ENCODE results near the gene MYL12A. TPM values are rescaled to one million over a fixed set of nuclear protein-coding genes. Genes with fewer than 3 reads are reported as not detected.
"Not testable (repeated sequence)": the region's sequence is repeated elsewhere in the genome, so short reads cannot be mapped to it uniquely, and the experiment has no call there.

Gene MYL12A
- total RNA-seq, 1 experiment from 2014 or later: 284 TPM

- no peak within 1 kb of the TSS for H3K56ac ChIP-seq (ENCODE audit: insufficient read length, low read depth, low read length)
- H4K8ac ChIP-seq (replicated peaks; ENCODE audit: insufficient read length, low read depth, low read length): no peak within 1 kb of the TSS
- no peak within 1 kb of the TSS for H3K23ac ChIP-seq (ENCODE audit: insufficient read length, low read depth, low read length)
- H3T11ph ChIP-seq (ENCODE audit: low read length): no peak within 1 kb of the TSS
- H3K4me3 Mint-ChIP-seq: no peak within 1 kb of the TSS
- H2AK5ac ChIP-seq (ENCODE audit: insufficient read length, low read length): no peak within 1 kb of the TSS
- H2BK120ac ChIP-seq (ENCODE audit: low read depth, low read length, poor library complexity, severe bottlenecking): no peak within 1 kb of the TSS
- no peaks in the 10 kb centered on the region for H3K79me1 ChIP-seq (ENCODE audit: insufficient read depth, low read depth, low read length, poor library complexity, severe bottlenecking)
- H2AFZ ChIP-seq (ENCODE audit: low read length): no peak within 1 kb of the TSS
- DNase-seq: no peak
- H4K20me1 ChIP-seq (ENCODE audit: control insufficient read depth, insufficient read depth, insufficient read length): no peaks in the 10 kb centered on the region
- peak within 1 kb of the TSS in 1 of 3 experiments; percentile 27; a peak in 1 of 7 replicates for H3K27ac Mint-ChIP-seq
- no peaks in the 10 kb centered on the region for H3K23me2 ChIP-seq (ENCODE audit: insufficient read length, low read depth, low read length, poor library complexity, severe bottlenecking)
- H3K4me2 ChIP-seq (ENCODE audit: insufficient read depth, insufficient read length, low read length): no peak within 1 kb of the TSS
- no peaks in the 10 kb centered on the region for H3K36me3 Mint-ChIP-seq (ENCODE audit: insufficient read depth in 1 of 3, low read depth in 3 of 3)
- no peak within 1 kb of the TSS for H3K14ac ChIP-seq (ENCODE audit: insufficient read depth, low read length)
- H3K27ac ChIP-seq (ENCODE audit: insufficient read length, low read depth, low read length): no peak within 1 kb of the TSS
- no peak within 1 kb of the TSS for H4K91ac ChIP-seq (ENCODE audit: insufficient read length, low read depth, low read length)
- WGBS (ENCODE audit: extremely low coverage, insufficient read length, low lambda C conversion rate): 100% methylated on average over 1 of the region's 9 CpGs
- H3K4me1 ChIP-seq (ENCODE audit: insufficient read depth, low read length): peaks cover 2% of the 10 kb centered on the region; the same call in 1 of the 2 replicates
- H3K4ac ChIP-seq (ENCODE audit: low read depth, low read length): no peak within 1 kb of the TSS
- H3K27me3 Mint-ChIP-seq (ENCODE audit: low read depth): no peaks in the 10 kb centered on the region
- H3K9ac ChIP-seq (ENCODE audit: extremely low read depth, insufficient read length, low read length): no peak within 1 kb of the TSS
- no peak within 1 kb of the TSS for H4K5ac ChIP-seq (ENCODE audit: insufficient read length, low read depth, low read length)
- H2BK15ac ChIP-seq (ENCODE audit: low read depth, low read length): no peak within 1 kb of the TSS
- H3K4me1 Mint-ChIP-seq: peaks cover 10 to 18% of the 10 kb centered on the region in 2 experiments
- H2BK20ac ChIP-seq (ENCODE audit: low read depth, low read length, poor library complexity, severe bottlenecking): no peak within 1 kb of the TSS
- H2BK5ac ChIP-seq (ENCODE audit: insufficient read length, low read length): no peak within 1 kb of the TSS
- no peak within 1 kb of the TSS for H2BK12ac ChIP-seq (ENCODE audit: insufficient read length, low read depth, low read length)
- H3K18ac ChIP-seq (ENCODE audit: insufficient read length, low read depth, low read length): no peak within 1 kb of the TSS
- TF ChIP-seq CTCF (conservative IDR thresholded peaks at IDR 0.05): no peak
- no peaks in the 10 kb centered on the region for H3K27me3 ChIP-seq (ENCODE audit: insufficient read depth, low read length)
- no peaks in the 10 kb centered on the region for H3K9me3 Mint-ChIP-seq
- no peaks in the 10 kb centered on the region for H3K79me2 ChIP-seq (ENCODE audit: insufficient read depth, low read length)
- no peaks in the 10 kb centered on the region for H3K9me3 ChIP-seq (ENCODE audit: control insufficient read depth, low read depth, low read length)
Measured at GRCh38 chr18:3219631-3220335, 27.8 kb upstream of the MYL12A start, which contains the start of gene MYOM1. Gene MYOM1, minus strand, starts transcription at chr18:3219968. Its CDS starts 4,745 bp downstream, at chr18:3215223.

- H3K14ac ChIP-seq (ENCODE audit: insufficient read depth, low read length); H4K5ac ChIP-seq (ENCODE audit: insufficient read length, low read depth, low read length); H2BK15ac ChIP-seq (ENCODE audit: low read depth, low read length); H4K8ac ChIP-seq (replicated peaks; ENCODE audit: insufficient read length, low read depth, low read length); H3K27ac Mint-ChIP-seq; H3K56ac ChIP-seq (ENCODE audit: insufficient read length, low read depth, low read length); H3K4me1 ChIP-seq (ENCODE audit: insufficient read depth, low read length); H3K18ac ChIP-seq (ENCODE audit: insufficient read length, low read depth, low read length); H3K79me1 ChIP-seq (ENCODE audit: insufficient read depth, low read depth, low read length, poor library complexity, severe bottlenecking); H3K9me3 ChIP-seq (ENCODE audit: control insufficient read depth, low read depth, low read length); H3K9me3 Mint-ChIP-seq; H3K23ac ChIP-seq (ENCODE audit: insufficient read length, low read depth, low read length); H3K4me3 Mint-ChIP-seq; DNase-seq; H3K79me2 ChIP-seq (ENCODE audit: insufficient read depth, low read length); H3K36me3 Mint-ChIP-seq (ENCODE audit: insufficient read depth in 1 of 3, low read depth in 3 of 3); H3K4me2 ChIP-seq (ENCODE audit: insufficient read depth, insufficient read length, low read length); H4K91ac ChIP-seq (ENCODE audit: insufficient read length, low read depth, low read length); H2BK12ac ChIP-seq (ENCODE audit: insufficient read length, low read depth, low read length); H3K23me2 ChIP-seq (ENCODE audit: insufficient read length, low read depth, low read length, poor library complexity, severe bottlenecking); H2AK5ac ChIP-seq (ENCODE audit: insufficient read length, low read length); H3K27me3 Mint-ChIP-seq (ENCODE audit: low read depth); H2BK5ac ChIP-seq (ENCODE audit: insufficient read length, low read length); H3K27me3 ChIP-seq (ENCODE audit: insufficient read depth, low read length); H3K9ac ChIP-seq (ENCODE audit: extremely low read depth, insufficient read length, low read length); H4K20me1 ChIP-seq (ENCODE audit: control insufficient read depth, insufficient read depth, insufficient read length); H2BK20ac ChIP-seq (ENCODE audit: low read depth, low read length, poor library complexity, severe bottlenecking); H2BK120ac ChIP-seq (ENCODE audit: low read depth, low read length, poor library complexity, severe bottlenecking); H2AFZ ChIP-seq (ENCODE audit: low read length); H3T11ph ChIP-seq (ENCODE audit: low read length); H3K4ac ChIP-seq (ENCODE audit: low read depth, low read length); H3K27ac ChIP-seq (ENCODE audit: insufficient read length, low read depth, low read length): not testable (repeated sequence)
- H3K4me1 Mint-ChIP-seq: peaks cover 10 to 18% of the 10 kb centered on the region in 2 experiments
- no CpG with 5 or more reads among the region's 4 CpGs for WGBS (ENCODE audit: extremely low coverage, insufficient read length, low lambda C conversion rate)
Measured at GRCh38 chr18:3220868-3221267, 26.7 kb upstream of the MYL12A start.
